HG03575 (cell line): ENCODE results near the gene DMKN.
"Not testable (repeated sequence)": the region's sequence is repeated elsewhere in the genome, so short reads cannot be mapped to it uniquely, and the experiment has no call there.

Source experiments
- ATAC-seq: cut with Tn5 transposase; IDR thresholded peaks from one replicate; pipeline ENCODE4 v1.9.1; 2021; ENCODE audit not compliant: unreplicated experiment, insufficient number of reproducible peaks, low FRiP score; ENCODE audit errors: extremely low read depth

The DMKN gene

DNA sequence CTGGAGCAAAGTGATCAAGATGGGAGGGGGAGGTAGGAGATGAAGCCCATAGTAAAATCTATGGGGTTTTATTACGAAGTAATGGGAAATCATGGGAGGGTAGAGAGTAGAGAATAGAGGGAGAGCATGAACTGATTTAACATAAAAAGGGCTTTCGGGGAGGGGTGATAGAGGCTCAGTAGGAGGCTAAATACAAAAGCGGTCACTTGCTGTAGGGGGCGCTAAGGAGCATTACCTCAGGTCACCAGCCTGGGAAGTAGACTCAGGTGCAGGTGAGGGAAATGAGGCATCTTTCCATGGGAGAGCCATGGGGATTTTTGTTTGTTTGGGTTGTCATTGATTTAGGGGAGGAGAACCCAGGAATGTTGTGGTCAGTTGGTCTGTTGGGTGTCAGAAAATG is 37.3 kb downstream of the DMKN start:
- no peak for ATAC-seq

DNA sequence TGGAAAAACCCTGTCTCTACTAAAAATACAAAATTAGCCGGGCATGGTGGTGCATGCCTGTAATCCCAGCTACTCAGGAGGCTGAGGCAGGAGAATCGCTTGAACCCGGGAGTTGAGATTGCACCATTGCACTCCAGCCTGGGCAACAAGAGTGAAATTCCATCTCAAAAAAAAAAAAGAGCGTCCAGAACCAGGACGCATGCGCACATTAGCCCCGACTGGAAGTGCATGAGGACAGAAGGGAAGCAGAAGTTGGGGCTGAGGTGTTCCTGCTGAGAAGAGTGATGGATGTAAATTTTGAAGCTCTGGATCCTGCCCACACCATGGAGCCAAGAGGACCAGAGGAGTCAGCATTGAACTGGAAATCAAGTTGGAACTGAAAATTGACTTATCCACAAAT is 38.9 kb downstream of the DMKN start:
- ATAC-seq: not testable (repeated sequence)

DNA sequence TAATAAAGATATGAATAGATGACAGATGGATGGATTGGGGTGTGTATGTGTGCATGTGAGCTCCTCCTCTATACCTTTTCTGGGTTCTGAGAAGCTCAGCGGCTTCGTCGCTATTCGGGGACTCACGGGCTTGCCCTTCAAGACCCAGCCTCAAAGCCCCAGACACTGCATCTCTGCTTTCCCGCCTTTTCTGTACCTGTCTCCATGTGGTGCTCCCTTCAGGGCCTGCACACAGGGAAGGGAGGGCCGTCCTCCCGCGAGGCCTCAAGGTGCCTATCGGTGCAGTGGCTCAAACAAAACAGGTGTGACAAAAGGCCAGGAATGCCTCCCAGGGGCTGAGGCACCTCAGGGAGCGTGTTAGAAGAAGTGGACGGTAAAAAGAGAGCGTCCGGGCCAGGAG is 39.3 kb downstream of the DMKN start:
- ATAC-seq: no peak

DNA sequence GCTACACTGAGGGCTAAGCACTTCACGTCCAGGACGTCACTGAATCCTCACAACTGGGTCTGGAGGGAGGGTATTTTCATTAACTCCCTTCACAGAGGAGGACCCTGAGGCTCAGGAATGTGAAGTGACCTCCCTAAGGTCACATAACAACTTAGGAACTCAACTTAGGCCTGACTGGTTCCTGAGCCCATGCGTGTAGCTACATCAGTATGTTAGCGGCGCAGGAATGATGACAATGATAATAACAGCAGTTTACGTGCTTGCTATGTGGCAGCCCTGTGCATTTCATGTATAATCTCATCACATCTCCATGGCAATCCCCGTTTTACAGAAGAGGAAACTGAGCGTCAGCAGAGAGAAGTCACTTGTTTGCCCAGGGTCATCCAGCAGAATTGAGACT is 41.5 kb downstream of the DMKN start:
- ATAC-seq: no peak

DNA sequence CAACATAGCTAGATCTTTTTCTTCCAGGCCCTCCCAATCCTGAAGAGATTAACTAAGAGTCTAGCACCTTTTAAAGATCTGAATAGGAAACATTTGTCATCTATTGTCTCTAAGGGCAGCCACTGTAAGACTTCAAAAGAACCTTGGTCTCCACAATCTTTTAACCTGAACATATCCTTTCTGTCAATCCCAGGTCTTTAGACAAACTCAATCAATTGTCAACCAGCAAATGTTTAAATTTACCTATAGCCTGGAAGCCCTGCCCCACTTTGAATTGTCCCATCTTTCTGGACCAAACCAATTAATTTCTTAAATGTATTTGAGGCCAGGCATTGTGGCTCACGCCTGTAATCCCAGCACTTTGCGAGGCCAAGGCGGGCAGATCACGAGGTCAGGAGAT is 42.4 kb downstream of the DMKN start:
- ATAC-seq: not testable (repeated sequence)

DNA sequence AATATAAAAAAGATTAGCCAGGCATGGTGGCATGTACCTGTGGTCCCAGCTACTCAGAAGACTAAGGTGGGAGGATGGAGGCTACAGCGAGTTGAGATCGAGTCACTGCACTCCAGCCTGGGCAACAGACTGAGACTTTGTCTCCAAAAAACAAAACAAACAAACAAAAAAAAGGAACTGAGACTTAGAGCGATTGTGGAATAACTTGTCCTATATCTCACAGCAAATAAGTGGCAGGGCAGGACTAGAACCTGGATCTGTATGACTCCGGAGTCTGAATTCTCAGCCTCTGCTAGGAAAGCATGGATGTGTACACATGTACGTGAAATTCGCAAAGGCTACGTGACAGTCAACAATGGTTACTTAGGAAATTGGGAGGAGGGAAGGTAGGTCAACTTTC is 43.3 kb downstream of the DMKN start:
- no peak for ATAC-seq

DNA sequence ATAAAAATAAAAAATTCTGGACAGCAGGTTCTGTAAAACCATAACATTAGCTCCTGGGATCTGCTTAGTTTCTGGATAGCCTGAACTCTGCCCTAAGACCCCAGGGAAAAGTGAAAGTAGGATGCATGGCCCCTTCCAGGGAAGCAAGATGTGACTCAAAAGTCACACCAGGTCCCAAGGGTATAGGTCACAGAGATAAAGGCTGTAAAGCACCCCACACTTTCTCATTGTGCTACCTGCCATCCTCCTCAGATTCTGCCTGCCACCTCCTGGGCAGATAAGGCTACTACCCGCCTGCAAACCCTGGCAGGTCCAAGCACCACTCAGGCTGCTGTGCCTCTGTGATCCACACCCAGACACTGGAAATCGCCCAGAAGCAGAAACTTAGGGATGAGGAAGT is 44.8 kb downstream of the DMKN start:
- no peak for ATAC-seq

DNA sequence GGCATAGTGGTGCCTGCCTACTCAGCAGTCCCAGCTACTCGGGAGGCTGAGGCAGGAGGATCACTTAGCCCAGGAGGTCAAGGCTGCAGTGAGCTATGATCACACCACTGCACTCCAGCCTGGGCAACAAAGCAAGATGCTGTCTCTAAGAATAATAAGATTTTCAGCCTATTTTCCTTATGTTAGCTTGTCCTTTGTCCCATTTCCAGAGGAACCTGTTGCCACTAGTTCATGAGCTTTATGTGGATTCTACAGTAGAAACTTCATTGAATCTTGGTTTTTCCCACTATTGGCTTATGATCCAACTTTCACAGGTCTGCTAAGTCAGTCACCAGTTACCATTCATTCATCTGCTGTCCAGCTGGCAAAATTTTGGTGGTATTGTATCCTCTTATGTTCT is 47.2 kb downstream of the DMKN start:
- no peak for ATAC-seq

DNA sequence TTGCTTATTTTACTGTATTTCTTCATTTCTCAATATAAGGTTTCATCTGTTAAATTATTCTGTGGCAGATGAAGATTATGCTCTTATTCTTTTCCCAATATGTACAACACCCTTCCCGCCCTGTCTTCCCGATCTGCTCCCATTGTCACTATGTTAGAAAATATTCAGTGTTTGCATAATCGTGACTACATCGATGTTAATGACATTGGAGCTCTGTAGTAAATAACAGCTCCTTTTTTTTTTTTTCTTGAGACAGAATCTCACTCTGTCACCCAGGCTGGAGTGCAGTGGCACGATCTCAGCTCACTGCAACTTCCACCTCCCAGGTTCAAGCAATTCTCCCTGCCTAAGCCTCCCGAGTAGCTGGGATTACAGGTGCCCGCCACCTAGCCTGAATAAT is 50.5 kb downstream of the DMKN start:
- not testable (repeated sequence) for ATAC-seq

DNA sequence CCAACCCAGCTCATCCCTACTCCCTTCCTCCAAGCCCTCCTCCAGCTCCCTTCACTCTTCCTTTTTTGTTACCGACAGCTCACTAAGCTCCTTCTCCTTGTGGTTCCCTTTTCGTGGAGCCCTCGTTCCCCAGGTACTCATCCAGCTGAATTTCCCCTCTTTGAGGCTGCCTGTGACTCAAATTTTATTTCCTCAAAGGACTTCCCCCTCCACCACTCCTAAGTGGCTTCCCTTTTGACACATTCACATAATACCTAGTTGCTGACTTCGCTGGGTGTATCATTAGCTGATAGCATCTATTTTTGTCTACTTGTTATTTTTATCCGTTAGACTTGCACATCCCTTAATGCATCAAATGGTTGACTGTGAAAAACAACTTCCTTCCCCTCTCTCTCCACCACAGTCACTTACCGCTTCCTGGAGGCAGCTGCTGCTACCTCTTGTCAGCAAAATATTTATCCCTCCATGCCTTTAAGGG is 50.9 kb downstream of the DMKN start:
- ATAC-seq: no peak

DNA sequence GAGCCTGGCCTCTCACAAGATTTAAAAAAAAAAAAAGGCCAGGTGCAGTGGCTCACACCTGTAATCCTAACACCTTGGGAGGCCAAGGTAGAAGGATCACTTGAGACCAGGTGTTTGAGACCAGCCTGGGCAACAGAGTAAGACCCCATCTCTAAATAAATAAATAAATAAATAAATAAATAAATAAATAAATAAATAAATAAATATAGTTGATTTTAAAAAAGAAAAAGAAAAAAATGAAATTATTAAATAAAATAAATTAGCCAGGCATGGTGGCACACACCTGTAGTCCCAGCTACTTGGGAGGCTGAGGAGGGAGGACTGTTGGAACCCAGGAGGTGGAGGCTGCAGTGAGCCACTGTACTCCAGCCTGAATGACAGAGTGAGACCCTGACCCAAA is 51.7 kb downstream of the DMKN start:
- not testable (repeated sequence) for ATAC-seq

DNA sequence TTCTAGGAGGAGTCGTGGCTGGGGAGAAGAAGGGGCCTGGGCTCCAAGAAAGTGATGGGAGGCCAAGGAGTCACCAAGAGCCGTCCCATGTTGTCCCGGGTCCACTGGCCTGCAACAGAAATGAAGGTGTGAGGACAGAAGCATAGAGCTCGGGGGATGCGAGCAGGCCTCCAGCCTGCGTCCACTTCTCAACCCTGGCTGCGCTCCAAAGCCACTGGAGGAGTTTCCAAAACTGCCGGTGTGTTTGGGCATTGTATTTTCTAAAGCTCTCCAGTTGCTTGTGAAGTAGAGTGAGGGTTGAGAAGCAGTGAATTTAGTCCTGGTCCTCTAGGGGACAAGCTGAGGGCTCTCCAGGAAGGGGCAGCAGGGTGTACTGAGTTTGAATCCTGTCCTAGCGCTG is 52.4 kb downstream of the DMKN start:
- no peak for ATAC-seq

DNA sequence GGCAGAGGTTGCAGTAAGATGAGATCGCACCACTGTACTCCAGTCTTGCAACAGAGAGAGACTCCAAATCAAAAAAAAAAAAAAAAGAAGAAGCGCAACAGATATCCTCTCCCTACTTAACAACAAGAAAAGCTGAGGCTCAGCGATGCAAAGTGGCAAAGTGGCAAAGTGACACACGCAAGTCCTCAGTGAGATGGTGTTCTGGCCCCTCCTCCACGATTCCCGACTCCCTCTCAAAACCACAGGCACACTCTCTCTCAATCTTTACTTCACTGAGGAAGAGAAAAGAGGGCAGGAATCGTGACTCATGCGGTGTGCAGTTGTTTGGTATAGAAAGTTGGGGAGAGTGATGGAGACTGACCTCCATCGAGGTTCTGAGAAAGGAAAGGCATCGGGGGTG is 52.8 kb downstream of the DMKN start:
- ATAC-seq: no peak

DNA sequence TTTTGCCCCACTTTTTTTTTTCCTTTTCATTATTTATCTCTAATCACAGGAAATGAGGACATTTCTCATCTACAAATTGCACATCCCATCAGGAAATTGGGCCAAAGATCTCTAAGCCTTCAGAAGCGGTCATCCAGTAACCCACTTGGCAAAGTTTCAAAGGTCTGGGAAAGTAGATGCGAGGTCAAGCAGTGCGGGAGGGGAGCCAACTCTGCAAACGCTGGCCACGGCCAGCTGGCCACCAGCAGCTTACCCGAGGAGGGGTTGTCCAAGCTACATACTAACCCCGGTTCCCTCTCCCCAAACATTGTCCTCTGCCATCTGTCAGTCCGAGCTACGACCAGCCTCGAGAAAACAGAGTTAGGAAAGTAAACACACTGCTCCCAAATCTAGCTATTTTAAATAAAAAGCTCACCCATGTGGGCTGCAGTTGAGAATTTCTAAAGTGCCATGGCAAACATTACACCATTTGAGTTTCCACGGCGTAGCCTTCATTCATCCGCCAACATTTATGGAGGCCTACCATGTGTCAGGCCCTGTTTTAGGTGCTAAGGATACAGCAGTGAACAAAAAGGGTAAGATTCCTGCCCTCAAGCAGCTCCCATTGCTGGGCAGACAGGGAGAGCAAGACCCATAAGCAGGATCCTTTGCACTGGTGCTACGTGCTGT is 53.9 kb downstream of the DMKN start:
- no peak for ATAC-seq

DNA sequence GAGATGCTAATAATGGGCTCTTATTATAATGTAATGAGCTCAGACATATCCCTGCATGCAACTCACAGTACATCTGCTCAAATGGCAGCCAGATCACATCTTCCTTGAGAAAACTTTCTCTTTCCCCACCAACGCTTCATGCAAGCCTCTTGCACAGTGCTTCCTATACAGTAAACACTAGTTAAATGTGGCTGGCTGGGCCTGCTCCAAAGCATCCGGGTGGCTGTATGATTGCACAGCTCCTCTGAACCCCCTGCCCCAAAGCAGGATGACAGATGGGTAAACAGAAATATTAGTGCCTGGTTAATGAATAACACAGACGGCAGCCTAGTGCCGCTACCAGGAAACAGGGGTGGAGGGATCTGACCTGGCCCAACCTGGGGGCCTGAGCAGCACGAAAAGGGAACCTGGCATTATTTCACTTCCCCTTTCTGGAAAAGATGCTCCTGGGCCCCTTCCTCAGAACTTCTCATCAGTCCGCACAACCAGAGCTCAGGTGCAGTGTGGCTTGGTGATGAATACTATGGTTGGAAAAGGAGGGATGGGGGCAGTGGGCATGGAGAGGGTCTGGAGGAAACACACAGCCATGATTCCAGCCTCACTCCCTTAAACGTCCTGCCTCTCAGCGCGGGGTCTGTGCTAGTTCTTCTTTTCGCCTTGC is 54.6 kb downstream of the DMKN start:
- no peak for ATAC-seq

DNA sequence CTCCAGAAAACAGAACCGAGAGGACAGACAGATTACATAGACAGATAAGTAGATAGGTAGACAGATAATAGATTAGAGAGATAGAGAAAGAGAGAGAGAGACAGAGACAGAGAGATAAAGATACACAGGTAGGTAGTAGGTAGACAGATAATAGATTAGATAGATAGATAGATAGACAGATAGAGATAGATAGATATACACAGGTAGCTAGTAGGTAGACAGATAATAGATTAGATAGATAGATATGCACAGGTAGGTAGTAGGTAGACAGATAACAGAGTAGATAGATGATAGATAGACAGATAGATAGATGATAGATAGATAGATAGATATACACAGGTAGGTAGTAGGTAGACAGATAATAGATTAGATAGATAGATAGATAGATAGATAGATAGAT is 55.3 kb downstream of the DMKN start:
- ATAC-seq: no peak

DNA sequence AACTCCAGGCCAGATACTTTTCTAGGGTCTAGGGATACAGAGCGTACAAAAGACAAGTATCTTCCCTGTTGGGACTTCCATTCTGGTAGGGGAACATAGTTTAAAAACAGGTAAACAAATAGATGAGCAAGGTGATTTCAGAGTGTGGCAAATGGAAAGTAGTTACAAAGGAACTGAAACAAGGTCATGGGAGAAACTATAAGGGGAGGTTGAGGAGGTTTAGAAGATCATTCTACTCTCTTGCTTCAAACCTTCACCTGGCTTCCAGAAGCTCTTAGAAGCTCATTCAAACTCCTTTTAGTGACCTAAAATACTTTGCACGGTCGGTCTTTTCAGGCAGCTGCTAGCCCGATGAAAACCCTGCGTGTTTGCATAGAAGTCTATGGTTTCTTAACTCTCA is 56.3 kb downstream of the DMKN start:
- no peak for ATAC-seq

DNA sequence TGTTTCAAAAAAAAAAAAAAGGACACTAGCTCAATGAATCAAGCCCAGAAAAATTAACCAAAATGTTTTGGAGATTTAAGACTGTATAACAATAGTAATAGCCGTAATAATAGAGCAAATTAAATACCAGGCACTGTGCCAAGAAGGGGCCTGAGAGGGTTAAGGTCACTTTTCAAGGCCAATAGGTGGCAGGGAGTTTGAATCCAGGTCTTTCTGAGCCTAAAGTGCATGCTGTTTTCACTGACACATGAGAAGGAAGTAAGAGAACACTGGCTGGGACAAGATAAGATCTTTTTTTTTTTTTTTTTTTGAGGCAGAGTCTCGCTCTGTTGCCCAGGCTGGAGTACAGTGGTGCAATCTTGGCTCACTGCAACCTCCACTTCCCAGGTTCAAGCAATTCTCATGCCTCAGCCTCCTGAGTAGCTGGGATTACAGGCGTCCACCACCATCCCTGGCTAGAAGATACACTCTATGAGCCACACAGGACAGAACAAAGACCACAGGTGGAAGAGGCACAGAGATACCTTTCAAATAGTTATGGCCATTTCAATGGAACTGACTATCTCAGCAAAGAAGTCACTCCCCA is 57.7 kb downstream of the DMKN start:
- no peak for ATAC-seq

DNA sequence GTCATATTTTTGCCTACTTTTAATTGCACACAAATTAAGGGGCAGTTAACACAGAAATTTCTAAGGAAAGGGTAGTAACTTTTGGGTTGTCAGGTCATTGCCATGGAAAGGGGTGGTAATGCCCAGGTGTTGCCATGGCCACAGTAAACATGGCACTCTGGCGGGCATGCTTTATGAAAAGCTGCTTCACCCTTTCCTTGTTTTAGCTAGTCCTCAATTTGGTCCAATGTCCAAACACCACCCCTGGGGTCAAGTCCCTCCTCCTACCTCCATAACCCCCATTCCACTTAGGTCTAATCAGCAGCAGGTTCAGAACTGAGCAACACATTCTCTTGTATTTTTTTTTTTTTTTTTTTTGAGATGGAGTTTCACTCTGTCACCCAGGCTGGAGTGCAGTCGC is 58.8 kb downstream of the DMKN start:
- no peak for ATAC-seq

DNA sequence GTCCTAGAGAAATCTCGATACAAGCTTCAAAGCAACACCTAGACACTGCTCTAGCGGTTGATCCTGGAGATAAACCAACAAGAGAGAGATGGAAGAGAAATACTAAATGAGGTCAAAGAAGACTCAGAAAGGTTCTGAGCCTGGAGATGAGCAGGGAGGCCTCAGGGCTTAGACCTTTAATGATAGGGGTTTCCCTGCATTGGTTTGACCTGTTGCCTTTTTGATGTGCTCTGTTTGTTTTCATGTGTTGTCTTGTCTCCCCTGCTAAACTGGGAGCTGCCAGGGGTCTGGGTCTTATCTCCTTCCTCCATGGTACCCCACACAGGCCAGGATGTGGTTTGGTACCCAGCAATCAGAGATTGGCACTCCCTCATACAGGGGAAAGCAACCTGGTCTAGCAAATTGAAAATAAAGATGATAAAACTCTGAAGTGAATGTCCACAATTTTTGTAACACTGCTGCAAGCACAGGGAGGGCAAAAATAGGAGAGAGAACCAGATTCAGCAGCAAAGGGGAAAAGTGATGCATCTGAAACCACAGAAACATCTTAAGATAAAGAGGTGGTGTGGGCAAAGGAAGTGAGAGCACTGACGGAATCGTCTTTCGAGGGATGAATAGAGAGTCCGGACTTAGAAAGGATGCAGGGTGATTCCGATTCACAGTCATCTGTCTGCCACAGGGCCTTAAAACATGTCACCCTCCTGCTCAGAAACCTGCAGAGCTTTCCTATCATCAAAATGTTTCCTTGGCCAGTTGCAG is 61.9 kb downstream of the DMKN start:
- ATAC-seq: no peak
